IMR-90 (cell line): ENCODE measurements around the gene LAMA2. TPM values are rescaled to one million over a fixed set of nuclear protein-coding genes. Genes with fewer than 3 reads are reported as not detected.

Source experiments
- ATAC-seq: fragments of 200-7000 bp; cut with Tn5 transposase; 2 replicates; pipeline ENCODE4 v1.9.1; 2020; ENCODE audit warnings: low read depth, mild to moderate bottlenecking, moderate library complexity
- BruUV-seq: library from RNA; stranded (reverse); fragments of 400-500 nt; replicated peaks from 2 replicates; lab custom pipeline; 2021; lab: Mats Ljungman, UMichigan
- CTCF ChIA-PET: fragments of 300-600 bp; formaldehyde crosslinking; extraction: SDS; loops from one replicate; lab custom pipeline; 2021; ENCODE audit warnings: antibody characterized with exemption; lab: Yijun Ruan, JAX
- POLR2A ChIA-PET: fragments of 300-600 bp; sonication (Branson Sonifier 250); formaldehyde crosslinking; loops from one replicate; lab custom pipeline; 2022; ENCODE audit warnings: antibody characterized with exemption; ENCODE audit not compliant: unreplicated experiment; lab: Charles Lee
- DNase-seq: peaks from one replicate; pipeline ENCODE4 v3.0.0; 2013
- H2AFZ ChIP-seq: replicated peaks from 2 replicates; pipeline ENCODE3; 2013; ENCODE audit warnings: low read length, mild to moderate bottlenecking; ENCODE audit not compliant: poor library complexity
- H2AK5ac ChIP-seq: 2 replicates; pipeline ENCODE4 v1.6.1; 2013; ENCODE audit warnings: low read depth, low read length, inconsistent platforms
- H2AK9ac ChIP-seq: replicated peaks from 2 replicates; pipeline ENCODE3; 2013; ENCODE audit warnings: mild to moderate bottlenecking, low read depth, low read length, moderate library complexity; ENCODE audit not compliant: poor library complexity
- H2BK120ac ChIP-seq: 2 replicates; pipeline ENCODE4 v1.6.1; 2013; ENCODE audit warnings: low read depth, low read length, inconsistent platforms
- H2BK15ac ChIP-seq: 3 replicates; pipeline ENCODE4 v1.6.1; 2013; ENCODE audit warnings: low read depth, low read length, inconsistent platforms
- H2BK20ac ChIP-seq: 2 replicates; pipeline ENCODE4 v1.6.1; 2013; ENCODE audit warnings: low read depth, mild to moderate bottlenecking, inconsistent platforms, low read length, moderate library complexity
- H2BK5ac ChIP-seq: 2 replicates; pipeline ENCODE4 v1.6.1; 2013; ENCODE audit warnings: mild to moderate bottlenecking, low read depth, low read length, inconsistent platforms; ENCODE audit not compliant: poor library complexity, severe bottlenecking
- H3K14ac ChIP-seq: replicated peaks from 2 replicates; pipeline ENCODE4 v1.6.1; 2013; ENCODE audit warnings: low read depth, low read length, inconsistent platforms
- H3K18ac ChIP-seq: 2 replicates; pipeline ENCODE4 v1.6.1; 2013; ENCODE audit warnings: low read depth, low read length, control low read depth
- H3K23ac ChIP-seq: 2 replicates; pipeline ENCODE4 v1.6.1; 2013; ENCODE audit warnings: low read depth, low read length, inconsistent platforms
- H3K27ac ChIP-seq: 2 replicates; pipeline ENCODE4 v1.5.1; 2013; ENCODE audit warnings: mild to moderate bottlenecking, control low read depth, low read length; ENCODE audit not compliant: insufficient read depth
- H3K27me3 ChIP-seq: 2 replicates; pipeline ENCODE4 v1.6.1; 2013; ENCODE audit warnings: low read length; ENCODE audit not compliant: control insufficient read depth, insufficient read depth
- H3K36me3 ChIP-seq: 2 replicates; pipeline ENCODE4 v1.6.1; 2013; ENCODE audit warnings: low read length, mixed read lengths; ENCODE audit not compliant: control insufficient read depth, insufficient read depth
- H3K4ac ChIP-seq: 2 replicates; pipeline ENCODE4 v1.6.1; 2013; ENCODE audit warnings: low read depth, low read length, inconsistent platforms
- H3K4me1 ChIP-seq: 2 replicates; pipeline ENCODE4 v1.6.1; 2013; ENCODE audit warnings: low read length, mixed read lengths; ENCODE audit not compliant: control insufficient read depth, insufficient read depth
- H3K4me2 ChIP-seq: 2 replicates; pipeline ENCODE4 v1.6.1; 2013; ENCODE audit warnings: low read depth, mild to moderate bottlenecking, control low read depth, low read length, moderate library complexity
- H3K4me3 ChIP-seq: 2 replicates; pipeline ENCODE4 v1.5.1; 2013; ENCODE audit warnings: low read depth, mild to moderate bottlenecking, control low read depth, low read length, moderate library complexity; ENCODE audit not compliant: insufficient read depth
- H3K56ac ChIP-seq: 2 replicates; pipeline ENCODE4 v1.6.1; 2013; ENCODE audit warnings: low read length, inconsistent platforms; ENCODE audit not compliant: insufficient read depth; ENCODE audit errors: extremely low read depth
- H3K79me1 ChIP-seq, 2 experiments: 2 replicates each; pipeline ENCODE4 v1.6.1; 2013; ENCODE audit warnings: low read length in 2 of 2, inconsistent platforms in 1 of 2, low read depth in 1 of 2
- H3K9ac ChIP-seq: 2 replicates; pipeline ENCODE4 v1.6.1; 2013; ENCODE audit warnings: low read depth, low read length, control low read depth
- H3K9me1 ChIP-seq: 2 replicates; pipeline ENCODE4 v1.6.1; 2013; ENCODE audit warnings: low read length, inconsistent platforms; ENCODE audit not compliant: insufficient read depth
- H3K9me3 ChIP-seq: 2 replicates; pipeline ENCODE4 v1.6.1; 2013; ENCODE audit warnings: low read length; ENCODE audit not compliant: control insufficient read depth, insufficient read depth
- H4K20me1 ChIP-seq: 2 replicates; pipeline ENCODE4 v1.6.1; 2013; ENCODE audit warnings: low read length, inconsistent platforms; ENCODE audit not compliant: insufficient read depth
- H4K5ac ChIP-seq: 2 replicates; pipeline ENCODE4 v1.6.1; 2013; ENCODE audit warnings: mild to moderate bottlenecking, low read depth, low read length, control low read depth
- H4K8ac ChIP-seq, 2 experiments: 2 replicates each; pipeline ENCODE4 v1.6.1; 2013; ENCODE audit warnings: low read depth in 2 of 2, low read length in 2 of 2, control low read depth in 1 of 2, inconsistent platforms in 1 of 2
- H4K91ac ChIP-seq: 2 replicates; pipeline ENCODE4 v1.6.1; 2013; ENCODE audit warnings: low read depth, low read length, inconsistent platforms; ENCODE audit not compliant: insufficient read depth
- BHLHE40 ChIP-seq: fragments of 150-350 bp; IDR thresholded peaks from 2 replicates; pipeline ENCODE4 v1.6.1; 2016; ENCODE audit warnings: mild to moderate bottlenecking, low read depth, low read length
- CEBPB ChIP-seq: IDR thresholded peaks from 2 replicates; pipeline ENCODE4 v1.6.1; 2012; ENCODE audit warnings: low read depth, low read length, improper control_type of control experiment
- WGBS, 2 experiments: methylation state at CpG; one replicate each; pipeline versions ENCODE4 v1.1.5 to v1.1.7; 2013; ENCODE audit warnings: missing lambda C conversion rate in 2 of 2; ENCODE audit not compliant: insufficient read length in 1 of 2; ENCODE audit errors: extremely low coverage in 2 of 2; 5-methylcytosine and 5-hydroxymethylcytosine counted together
- dilution Hi-C: fragments of 300-500 bp; cut with HindIII; formaldehyde crosslinking; loops from one replicate; pipeline ENCODE4 v1.14.3; 2018; ENCODE audit warnings: low sequenced_read_pairs; ENCODE audit not compliant: unreplicated experiment
- in situ Hi-C: fragments of 300-500 bp; cut with MboI; formaldehyde crosslinking; loops from 3 replicates; pipeline ENCODE4 v1.14.3; 2019; ENCODE audit warnings: low sequenced_read_pairs, inconsistent platforms, mixed read lengths
- intact Hi-C: fragments of 100-400 bp; cut with micrococcal nuclease; formaldehyde crosslinking; loops from 2 replicates; pipeline ENCODE4 v1.10.0; 2022
- polyA plus RNA-seq, 3 experiments: library from polyadenylated mRNA; depleted of rRNA; stranded (reverse); fragments of >200 nt; gene quantifications; 2 replicates each; pipeline ENCODE4 v1.2.3, GENCODE V29; 2012; ENCODE audit warnings: low replicate concordance in 1 of 3
- total RNA-seq: library from RNA; depleted of rRNA; stranded (reverse); fragments of >200 nt; gene quantifications from 2 replicates; pipeline ENCODE4 v1.2.3, GENCODE V29; 2012

The LAMA2 gene
- total and polyA plus RNA-seq, 2 of the 4 experiments (the other 2 are of a cell fraction), result 9.9 to 13.3 TPM

DNA sequence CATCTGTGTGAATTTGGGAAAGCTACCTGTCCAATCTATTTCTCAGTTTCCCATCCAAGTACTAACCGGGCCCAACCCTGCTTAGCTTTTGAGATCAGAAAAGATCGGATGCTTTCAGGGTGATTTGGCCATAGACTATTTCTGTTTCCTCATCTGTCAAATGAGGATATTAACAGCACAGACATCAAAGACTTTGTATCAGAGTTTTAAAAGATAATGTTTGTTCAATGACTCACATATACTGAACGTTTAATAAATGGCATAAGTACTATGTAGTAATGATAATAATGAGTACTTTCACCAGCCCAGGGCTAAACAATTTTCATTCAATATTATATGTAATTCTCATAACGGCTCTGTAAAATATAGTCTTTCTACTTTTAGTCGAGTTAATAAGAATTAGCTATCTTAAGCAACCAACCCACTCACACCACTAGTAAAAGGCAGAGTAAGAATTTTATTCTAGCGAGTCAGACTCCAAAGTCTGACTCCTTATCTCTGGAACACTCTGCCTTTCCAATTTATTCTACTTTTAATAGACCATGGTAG lies 610.5 kb downstream of the LAMA2 start:
- Histone ChIP-seq H2AFZ (no peak overlapping the region), H2BK15ac (peak overlapping the region; percentile 88), H3K23ac (peak overlapping the region; percentile 6; the same call in 1 of the 2 replicates), H3K4ac (peak overlapping the region; percentile 43; the same call in 1 of the 2 replicates), H2BK20ac (peak overlapping the region; percentile 71), H4K5ac (no peak overlapping the region), H2BK120ac (peak overlapping the region; percentile 91), H2AK9ac (no peak overlapping the region), H3K36me3 (no peaks in the 10 kb centered on the region), H2BK5ac (peak overlapping the region; percentile 78), H3K9ac (no peak overlapping the region), H3K79me1 (no peaks in the 10 kb centered on the region), H3K56ac (peak overlapping the region; percentile 40), H2AK5ac (peak overlapping the region; percentile 74; the same call in 1 of the 2 replicates), H3K9me3 (no peaks in the 10 kb centered on the region), H4K20me1 (no peaks in the 10 kb centered on the region), H3K4me3 (no peak overlapping the region), H4K91ac (peak overlapping the region; percentile 63), H3K9me1 (peaks cover 3% of the 10 kb centered on the region), H3K27ac (peak overlapping the region; percentile 45; the same call in 1 of the 2 replicates), H3K14ac (peak overlapping the region; percentile 84), H4K8ac (peak overlapping the region; percentile 62 to 69; a peak in 3 of 4 replicates), H3K4me1 (peaks cover 17% of the 10 kb centered on the region), H3K18ac (peak overlapping the region; percentile 61; the same call in 1 of the 2 replicates), H3K27me3 (no peaks in the 10 kb centered on the region), H3K4me2 (peak overlapping the region; percentile 41; the same call in 1 of the 2 replicates)
- in situ Hi-C loops, result loop anchor here (10.0 kb wide), 2 partner anchors 271 to 531 kb away; no protein-coding TSS in a partner anchor
- TF ChIP-seq CEBPB (peak; percentile 59; the same call in 1 of the 2 replicates), BHLHE40 (no peak)
- WGBS, 2 experiments, result no CpG with 5 or more reads among the region's 6 CpGs
- intact Hi-C loops, result no loop called here
- POLR2A ChIA-PET, result interaction anchor here (0.5 kb wide), 1 partner anchor 347 kb away, joined by 9 read pairs; no protein-coding TSS in a partner anchor
- ATAC-seq (peak; percentile 19), DNase-seq (peak; percentile 78)
- CTCF ChIA-PET, result no interaction called here
- BruUV-seq, result no TSS peak
- dilution Hi-C loops, result no loop called here
